Coronary artery (tissue), 2 donors: ENCODE data around the gene PPP2R5E.
"Not testable (repeated sequence)": the region's sequence is repeated elsewhere in the genome, so short reads cannot be mapped to it uniquely, and the experiment has no call there.

Experiments
- DNase-seq: peaks from one replicate; pipeline ENCODE4 v3.0.0-alpha.2; 2017; ENCODE audit warnings: low spot score
- H3K27ac ChIP-seq, 2 donors: fragments of 200-600 bp; sonication (generic); one replicate each; pipeline ENCODE4 v1.5.1; 2016 to 2019
- H3K4me3 ChIP-seq: fragments of 200-600 bp; sonication (generic); 2 replicates; pipeline ENCODE4 v1.5.1; 2016; ENCODE audit warnings: mild to moderate bottlenecking, moderate library complexity
- CTCF ChIP-seq: fragments of 200-600 bp; sonication (generic); IDR thresholded peaks from one replicate; pipeline ENCODE4 v1.5.1; 2019; ENCODE audit warnings: antibody characterized with exemption

The PPP2R5E gene

GRCh38 chr14:63378444-63378843, 164.7 kb downstream of the PPP2R5E start:
- no peak for DNase-seq
- H3K27ac ChIP-seq: no peak overlapping the region
- no peak overlapping the region for H3K4me3 ChIP-seq
- TF ChIP-seq CTCF: no peak

- H3K27ac ChIP-seq: no peak overlapping the region
- no peak for DNase-seq
- no peak overlapping the region for H3K4me3 ChIP-seq
- no peak for TF ChIP-seq CTCF
Observed at GRCh38 chr14:63375769-63376168, 167.4 kb downstream of the PPP2R5E start.

GRCh38 chr14:63371613-63372012, 171.6 kb downstream of the PPP2R5E start:
- H3K27ac ChIP-seq, H3K4me3 ChIP-seq, DNase-seq: not testable (repeated sequence)

GRCh38 chr14:63371033-63371432, 172.1 kb downstream of the PPP2R5E start:
- DNase-seq: no peak
- no peak overlapping the region for H3K27ac ChIP-seq
- TF ChIP-seq CTCF: no peak
- no peak overlapping the region for H3K4me3 ChIP-seq

- H3K4me3 ChIP-seq: no peak overlapping the region
- no peak overlapping the region for H3K27ac ChIP-seq
- no peak for DNase-seq
- no peak for TF ChIP-seq CTCF
Observed at GRCh38 chr14:63367742-63368364, 175.3 kb downstream of the PPP2R5E start.

- no peak overlapping the region for H3K27ac ChIP-seq
- DNase-seq: no peak
Observed at GRCh38 chr14:63362389-63362819, 180.8 kb downstream of the PPP2R5E start.

GRCh38 chr14:63361790-63362189, 181.4 kb downstream of the PPP2R5E start:
- Histone ChIP-seq H3K27ac (no peak overlapping the region), H3K4me3 (no peak overlapping the region)
- DNase-seq: no peak
- no peak for TF ChIP-seq CTCF

More at GRCh38 chr14:63362389-63362819, 180.8 kb downstream of the PPP2R5E start:
- no peak overlapping the region for H3K4me3 ChIP-seq
- TF ChIP-seq CTCF: no peak
